ENCODE data around the gene LYSET.
A peak's percentile ranks its signal among the peaks of the same experiment; 100 is the strongest.
"Not testable (repeated sequence)": the region's sequence is repeated elsewhere in the genome, so short reads cannot be mapped to it uniquely, and the experiment has no call there.

Gene LYSET

DNA sequence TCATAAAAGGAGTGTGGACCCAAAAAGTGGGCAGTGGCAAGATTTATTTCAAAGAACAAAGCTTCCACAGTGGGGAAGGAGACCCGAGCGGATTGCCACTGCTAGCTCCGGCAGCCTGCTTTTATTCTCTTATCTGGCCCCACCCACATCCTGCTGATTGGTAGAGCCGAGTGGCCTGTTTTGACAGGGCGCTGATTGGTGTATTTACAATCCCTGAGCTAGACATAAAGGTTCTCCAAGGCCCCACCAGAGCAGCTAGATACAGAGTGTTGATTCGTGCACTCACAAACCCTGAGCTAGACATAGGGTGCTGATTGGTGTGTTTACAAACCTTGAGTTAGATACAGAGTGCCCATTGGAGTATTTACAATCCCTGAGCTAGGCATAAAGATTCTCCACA, 15.5 kb upstream of the LYSET start:
- not testable (repeated sequence) for DNase-seq (ENCODE audit: low spot score)

DNA sequence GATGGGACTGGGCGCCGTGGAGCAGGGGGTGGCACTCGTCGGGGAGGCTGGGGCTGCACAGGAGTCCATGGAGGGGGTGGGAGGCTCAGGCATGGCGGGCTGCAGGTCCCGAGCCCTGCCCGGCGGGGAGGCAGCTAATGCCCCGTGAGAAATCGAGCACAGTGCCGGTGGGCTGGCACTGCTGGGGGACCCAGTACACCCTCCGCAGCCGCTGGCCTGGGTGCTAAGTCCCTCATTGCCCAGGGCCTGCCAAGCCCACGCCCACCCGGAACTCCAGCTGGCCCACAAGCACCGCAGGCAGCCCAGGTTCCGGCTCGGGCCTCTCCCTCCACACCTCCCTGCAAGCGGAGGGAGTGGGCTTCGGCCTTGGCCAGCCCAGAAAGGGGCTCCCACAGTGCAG, 15.0 kb upstream of the LYSET start:
- DNase-seq (ENCODE audit: low spot score) = not testable (repeated sequence)

DNA sequence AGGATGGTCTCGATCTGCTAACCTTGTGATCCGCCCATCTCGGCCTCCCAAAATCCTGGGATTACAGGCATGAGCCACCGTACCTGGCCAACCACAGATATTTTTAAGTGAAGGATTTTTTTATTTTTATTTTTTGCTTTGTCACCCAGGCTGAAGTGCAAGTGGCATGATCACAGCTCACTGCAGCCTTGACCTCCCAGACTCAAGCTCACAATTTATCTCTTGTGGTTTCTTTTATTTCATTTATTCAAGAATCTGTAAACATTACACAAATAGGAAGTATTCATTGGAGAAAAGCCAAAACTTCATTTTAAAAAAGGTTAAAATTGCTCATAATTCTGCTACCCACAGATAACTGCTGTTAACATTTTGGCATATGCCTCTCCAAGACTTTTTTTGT, 13.7 kb upstream of the LYSET start:
- no peak for DNase-seq (ENCODE audit: low spot score)

DNA sequence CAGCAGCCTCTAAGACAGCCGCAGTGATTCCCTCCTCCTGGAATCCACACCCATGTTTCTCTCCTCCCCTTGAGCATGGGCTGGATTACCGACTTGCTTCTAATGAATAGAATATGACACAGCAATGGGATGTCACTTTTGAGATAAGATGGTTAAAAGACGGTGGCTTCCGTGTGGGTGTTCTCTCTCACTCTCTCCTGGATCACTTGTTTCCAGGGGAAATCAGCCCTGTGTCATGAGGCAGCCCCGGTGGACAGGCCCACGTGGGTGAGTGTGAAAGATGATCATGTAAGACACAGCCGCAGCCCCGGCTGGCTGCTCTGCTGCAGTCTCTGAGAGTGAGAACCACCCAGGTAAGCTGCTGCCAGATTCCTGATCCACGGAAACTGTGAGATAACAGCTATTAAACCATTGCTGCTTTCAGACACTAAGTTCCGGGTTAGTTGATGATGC, 11.1 kb upstream of the LYSET start:
- no peak for DNase-seq (ENCODE audit: low spot score)

DNA sequence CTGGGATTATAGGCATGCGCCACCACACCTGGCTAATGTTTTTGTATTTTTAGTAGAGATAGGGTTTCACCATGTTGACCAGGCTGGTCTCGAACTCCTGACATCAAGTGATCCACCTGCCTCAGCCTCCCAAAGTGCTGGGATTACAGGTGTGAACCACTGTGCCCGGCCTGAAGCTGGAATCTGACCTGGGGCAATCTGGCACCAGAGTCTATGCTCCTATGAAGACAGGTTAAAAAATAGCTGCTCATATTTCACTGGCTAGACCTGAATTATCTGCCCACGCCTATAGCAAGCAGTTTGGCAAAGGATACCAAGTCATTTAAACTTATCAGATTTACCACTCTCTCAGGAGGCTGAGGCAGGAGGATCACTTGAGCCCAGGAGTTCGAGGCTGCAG, 10.4 kb upstream of the LYSET start:
- DNase-seq (ENCODE audit: low spot score) = not testable (repeated sequence)

DNA sequence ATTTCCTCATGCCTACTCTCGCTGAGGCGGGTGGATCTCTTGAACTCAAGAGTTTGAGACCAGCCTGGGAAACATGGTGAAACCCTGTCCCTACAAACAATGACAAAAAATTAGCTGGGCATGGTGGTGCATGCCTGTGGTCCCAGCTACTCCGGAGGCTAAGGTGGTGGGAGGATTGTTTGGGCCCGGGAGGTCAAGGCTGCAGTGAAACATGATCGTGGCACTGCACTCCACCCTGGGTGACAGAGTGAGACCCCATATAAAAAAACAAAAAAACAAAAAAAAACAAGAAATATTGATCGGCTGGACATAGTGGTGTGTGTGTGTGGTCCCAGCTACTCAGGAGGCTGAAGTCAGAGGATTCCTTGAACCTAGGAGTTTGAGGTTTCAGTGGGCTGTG, 9.6 kb upstream of the LYSET start:
- DNase-seq (ENCODE audit: low spot score) = no peak

DNA sequence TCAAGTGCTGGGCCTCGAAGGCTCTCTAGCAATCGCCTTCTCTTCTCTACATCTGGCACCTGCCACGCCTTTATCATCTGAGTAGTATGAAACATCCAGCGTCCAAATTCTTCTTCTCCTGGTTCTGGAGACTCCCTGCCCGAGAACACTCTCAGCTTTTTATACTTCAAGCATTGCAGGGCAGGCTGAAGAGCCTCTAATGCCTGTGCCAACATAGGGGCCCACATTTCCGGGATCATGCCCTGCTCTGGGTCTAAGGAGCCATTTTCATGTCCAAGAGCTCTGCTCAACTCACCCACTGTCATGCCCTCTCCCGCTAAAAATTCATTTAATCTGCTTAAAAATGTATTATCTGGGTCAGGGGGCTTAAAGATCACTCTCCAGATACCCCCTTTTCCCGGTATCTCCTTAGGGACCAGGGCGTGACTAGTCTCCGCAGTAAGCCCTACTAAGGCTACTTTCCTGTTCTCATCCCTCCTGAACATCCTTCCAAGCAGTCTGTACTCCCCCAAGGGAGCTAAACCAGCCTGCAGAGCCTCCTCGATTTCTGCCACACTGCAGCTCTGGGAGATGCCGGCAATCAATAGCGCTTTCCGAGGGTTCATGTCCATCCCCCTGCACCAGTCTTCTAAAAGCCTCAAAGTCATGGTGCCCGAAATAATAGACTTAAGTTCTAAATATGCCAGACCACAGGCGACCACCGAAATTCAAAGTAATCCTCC, 1.4 kb upstream of the LYSET start:
- DNase-seq (ENCODE audit: low spot score) = no peak

DNA sequence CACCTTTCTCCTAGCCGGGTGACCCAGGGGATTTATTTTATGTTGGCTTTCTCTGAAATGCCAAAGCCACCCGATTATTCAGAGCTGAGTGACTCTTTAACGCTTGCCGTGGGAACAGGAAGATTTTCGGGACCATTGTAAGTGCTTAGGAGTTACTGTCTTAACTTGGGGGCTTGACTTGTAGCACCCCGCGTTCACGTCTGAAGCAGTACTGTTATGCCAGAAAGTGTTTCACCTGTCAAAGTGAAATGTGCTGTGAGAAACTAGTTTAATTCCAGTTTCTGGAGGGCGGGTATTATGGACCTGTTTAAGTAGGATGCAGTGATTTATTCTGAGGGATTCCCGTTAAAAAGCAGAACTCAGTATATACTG, 218 bp downstream of the LYSET start:
- DNase-seq (ENCODE audit: low spot score) = peak; percentile 48

DNA sequence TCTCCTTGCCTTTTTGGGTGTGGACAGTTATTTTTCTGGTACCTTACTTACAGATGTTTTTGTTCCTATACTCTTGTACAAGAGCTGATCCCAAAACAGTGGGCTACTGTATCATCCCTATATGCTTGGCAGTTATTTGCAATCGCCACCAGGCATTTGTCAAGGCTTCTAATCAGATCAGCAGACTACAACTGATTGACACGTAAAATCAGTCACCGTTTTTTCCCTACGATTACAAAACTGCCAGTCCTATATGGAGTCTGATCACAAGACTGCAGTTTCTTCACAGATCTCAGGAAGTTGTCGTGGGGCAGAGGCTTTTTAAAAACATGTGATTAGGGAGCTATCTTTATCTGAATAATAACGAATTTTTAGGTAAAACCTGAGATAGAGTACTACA, 1.3 kb downstream of the LYSET start:
- DNase-seq (ENCODE audit: low spot score) = no peak

DNA sequence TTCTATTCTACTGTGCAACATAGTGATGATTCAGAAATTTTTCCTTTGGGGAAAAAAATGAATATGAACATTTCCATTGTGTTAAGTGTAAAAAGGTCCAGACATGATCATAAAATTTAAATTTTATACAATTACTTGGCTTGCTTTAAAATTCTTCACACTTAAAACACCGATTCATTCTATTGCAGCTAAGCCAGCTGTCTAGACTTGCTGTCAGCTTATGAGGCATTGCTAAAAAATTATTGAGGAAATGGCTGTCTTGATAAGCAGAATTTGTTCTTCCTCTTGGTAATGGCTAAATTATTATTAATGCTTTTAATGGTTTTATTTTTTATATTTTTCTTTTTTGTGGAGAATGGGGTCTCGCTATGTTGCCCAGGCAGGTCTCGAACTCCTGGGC, 1.8 kb downstream of the LYSET start:
- DNase-seq (ENCODE audit: low spot score) = no peak

DNA sequence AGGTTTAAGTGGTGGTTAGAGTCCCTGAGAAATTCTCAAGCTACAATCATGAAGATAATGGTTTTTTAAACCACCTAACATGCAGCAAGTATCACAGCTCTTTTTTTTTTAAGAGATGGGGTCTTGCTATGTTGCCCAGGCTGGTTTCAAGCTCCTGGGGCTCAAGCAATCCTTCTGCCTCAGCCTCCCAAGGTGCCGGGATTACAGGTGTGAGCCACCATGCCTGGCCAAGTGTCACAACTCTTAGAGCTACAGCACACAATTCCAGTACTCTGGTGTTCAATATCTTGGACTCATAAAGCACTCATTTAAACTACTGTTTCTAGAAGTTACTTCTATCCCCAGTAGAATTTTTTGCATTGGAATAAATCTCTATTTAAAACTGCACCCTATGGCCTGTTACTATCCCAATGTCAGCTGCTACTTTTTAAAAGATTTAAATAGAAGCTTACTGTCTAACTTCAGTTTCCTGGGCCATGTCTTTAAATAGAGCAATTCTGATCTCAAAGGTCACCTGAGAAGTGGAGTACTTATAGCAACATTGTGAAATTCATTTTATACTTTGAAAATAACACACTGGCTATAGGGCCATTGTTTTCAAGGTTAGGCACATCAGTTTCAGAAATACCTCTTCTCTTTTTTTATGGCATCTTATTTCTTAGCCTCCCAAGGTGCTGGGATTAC, 10.3 kb downstream of the LYSET start:
- DNase-seq (ENCODE audit: low spot score) = no peak

DNA sequence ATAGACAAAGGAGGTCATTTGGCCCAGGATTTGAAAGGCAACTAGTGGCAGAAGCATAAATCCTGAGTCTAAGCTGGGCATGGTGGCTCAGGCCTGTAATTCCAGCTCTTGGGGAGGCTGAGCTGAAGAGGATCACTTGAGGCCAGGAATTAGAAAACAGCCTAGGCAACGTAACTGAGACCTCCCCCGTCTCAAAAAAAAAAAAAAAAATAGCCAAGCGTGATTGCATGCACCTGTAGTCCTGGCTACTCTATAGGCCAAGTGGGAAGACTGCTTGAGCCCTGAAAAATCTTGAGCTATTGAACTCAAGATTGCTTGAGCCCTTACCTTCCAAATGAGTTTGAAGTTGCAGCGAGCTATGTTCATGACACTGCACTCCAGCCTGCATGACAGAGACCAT, 13.9 kb downstream of the LYSET start:
- no peak for DNase-seq (ENCODE audit: low spot score)

DNA sequence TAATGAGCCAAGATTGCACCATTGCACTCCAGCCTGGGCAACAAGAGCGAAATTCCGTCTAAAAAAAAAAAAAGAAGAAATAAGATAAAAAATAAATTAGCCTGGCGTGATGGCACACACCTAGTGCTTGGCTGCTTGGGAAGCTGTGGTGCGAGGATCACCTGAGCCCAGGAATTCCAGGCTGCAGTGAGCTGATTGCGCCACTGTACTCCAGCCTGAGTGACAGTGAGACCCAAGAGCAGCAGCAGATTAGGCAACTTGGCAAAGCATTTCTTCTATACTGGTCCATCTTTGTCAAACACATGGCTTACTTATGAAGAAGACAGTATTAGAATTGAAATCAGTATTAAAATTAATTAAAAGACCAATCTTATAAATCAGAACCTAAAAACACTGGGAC, 15.4 kb downstream of the LYSET start:
- DNase-seq (ENCODE audit: low spot score) = no peak

DNA sequence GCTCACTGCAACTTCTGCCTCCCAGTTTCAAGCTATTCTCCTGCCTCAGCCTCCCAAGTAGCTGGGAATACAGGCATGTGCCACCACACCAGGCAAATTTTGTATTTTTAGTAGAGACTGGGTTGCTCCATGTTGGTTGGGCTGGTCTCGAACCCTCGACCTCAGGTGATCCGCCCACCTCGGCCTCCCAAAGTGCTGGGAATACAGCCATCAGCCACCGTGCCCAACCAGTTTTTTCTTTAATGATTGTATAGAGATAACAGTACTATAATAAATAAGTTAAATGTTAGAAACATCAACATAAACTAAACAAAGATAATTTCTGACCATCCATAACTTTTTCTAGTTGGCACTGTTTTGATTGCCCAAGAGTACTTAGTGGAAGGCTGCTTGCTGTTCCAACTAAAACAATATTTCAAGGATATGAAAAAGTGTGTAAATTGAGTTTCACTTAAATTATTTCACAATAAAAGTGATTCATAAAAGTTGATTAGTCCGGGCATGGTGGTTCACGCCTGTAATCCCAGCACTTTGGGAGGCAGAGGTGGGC, 16.1 kb downstream of the LYSET start:
- DNase-seq (ENCODE audit: low spot score) = no peak

DNA sequence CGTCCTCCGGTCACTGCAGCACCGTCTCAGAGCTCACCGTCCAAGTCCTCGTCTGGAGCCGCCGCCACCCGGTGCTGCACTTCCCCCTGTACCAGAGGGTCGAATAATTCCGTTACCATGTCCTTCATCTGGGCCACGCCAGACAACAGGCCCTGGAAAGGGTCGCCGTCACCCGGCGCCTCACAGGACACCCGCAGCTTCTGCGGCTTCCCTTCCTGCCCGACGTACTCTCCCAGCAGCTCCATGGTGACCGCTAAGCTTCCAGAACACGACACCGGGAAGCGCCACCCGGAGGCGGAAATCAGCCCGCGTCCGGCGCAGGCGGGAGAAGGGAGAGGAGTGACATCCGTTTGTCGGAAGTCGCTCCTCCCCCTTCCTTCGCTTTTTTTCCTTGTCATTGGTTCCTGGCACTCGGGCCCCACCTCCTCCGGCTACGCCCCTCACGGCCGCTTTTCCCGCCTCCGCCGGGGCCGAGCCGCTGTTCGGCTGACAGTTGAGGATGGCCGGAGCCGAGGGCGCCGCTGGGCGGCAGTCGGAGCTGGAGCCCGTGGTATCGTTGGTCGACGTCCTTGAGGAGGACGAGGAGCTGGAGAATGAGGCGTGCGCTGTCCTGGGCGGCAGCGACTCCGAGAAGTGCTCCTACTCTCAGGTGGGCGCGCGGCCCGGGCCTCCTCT, 21.8 kb downstream of the LYSET start, which contains the start of the genes GON7 and UBR7:
TSS of gene GON7 (minus strand) at position 273 of the 675 bp plus-strand sequence. CDS start at position 245, 28 bp downstream.
TSS of gene UBR7 (plus strand) at position 464 of the 675 bp plus-strand sequence. CDS start at position 500, 36 bp downstream.
- DNase-seq (ENCODE audit: low spot score) = peak; percentile 98

DNA sequence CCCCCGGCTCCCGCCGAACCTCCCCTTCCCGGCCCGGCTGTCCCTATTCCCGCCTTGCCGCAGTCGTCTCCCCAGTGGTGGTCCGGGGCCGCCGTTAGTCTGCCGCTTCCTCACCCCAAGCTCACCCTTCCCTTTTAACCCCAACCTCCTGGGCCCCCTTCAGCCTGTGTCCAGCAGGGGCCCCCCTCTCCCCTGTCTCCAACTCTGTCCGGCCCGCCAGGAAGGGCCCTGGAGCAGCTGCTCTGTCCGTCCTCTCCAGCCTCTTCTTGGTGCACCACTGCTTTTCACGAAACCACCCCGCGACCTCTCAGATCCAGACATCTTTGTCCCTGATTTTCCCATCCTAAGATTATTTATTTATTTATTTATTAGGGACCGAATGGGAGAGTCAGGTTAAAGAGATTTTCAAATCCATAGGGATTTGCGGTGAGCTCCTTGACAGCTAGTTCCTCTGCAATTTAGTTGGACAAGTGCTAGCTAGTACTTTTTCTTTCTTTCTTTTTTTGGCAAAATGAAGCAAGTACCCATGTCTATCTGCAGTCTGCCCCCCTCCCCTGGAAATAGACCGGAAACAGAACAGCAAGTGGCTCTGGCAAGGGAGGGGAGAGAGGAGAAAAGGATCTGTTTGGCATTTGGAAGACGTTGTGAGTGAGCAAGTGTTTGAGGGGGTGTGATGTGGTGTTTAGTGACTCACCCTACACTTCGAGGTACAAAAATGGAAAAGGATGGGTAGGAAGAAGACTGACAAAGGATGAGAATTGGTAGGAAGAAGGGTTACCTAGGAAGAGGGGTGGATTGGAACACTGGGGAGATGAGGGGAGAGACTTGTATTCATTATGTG, 22.6 kb downstream of the LYSET start:
- peak; percentile 50 for DNase-seq (ENCODE audit: low spot score)

DNA sequence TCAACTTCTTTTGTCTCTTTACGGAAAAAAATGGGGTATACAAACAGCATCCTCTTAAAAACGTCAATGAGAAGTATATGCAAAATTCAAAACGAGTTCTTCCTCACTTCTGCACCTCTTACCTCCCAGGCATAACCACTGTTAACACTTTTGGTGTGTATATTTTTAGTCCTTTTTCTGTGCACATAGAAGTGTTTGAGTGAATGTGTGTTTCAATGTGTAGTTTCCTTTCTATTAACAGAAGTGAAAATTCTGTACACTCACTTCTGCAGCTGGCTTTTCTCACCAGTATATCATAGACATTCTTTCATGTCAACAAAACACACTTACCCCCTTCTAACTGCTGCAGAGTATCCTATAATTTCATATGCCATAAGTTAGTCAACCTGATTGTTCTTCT, 27.3 kb downstream of the LYSET start:
- DNase-seq (ENCODE audit: low spot score) = no peak

DNA sequence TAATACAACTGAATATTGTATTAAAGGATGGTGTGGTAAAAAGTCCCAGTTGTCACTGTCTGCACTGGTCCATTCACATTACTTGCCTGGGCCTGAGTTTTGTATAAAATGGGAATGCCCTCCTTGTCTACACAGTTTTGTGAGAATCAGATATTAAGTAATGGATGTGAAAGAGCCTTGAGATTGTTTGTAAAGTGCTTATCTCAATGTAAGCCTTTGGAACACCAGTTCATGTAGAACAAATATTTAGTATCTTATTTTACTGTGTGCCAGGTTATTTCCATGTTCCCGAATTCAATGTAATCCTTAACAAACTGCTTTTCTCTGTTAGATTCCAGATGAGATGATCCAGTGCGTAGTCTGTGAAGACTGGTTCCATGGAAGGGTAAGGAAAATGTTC, 29.5 kb downstream of the LYSET start:
- no peak for DNase-seq (ENCODE audit: low spot score)

DNA sequence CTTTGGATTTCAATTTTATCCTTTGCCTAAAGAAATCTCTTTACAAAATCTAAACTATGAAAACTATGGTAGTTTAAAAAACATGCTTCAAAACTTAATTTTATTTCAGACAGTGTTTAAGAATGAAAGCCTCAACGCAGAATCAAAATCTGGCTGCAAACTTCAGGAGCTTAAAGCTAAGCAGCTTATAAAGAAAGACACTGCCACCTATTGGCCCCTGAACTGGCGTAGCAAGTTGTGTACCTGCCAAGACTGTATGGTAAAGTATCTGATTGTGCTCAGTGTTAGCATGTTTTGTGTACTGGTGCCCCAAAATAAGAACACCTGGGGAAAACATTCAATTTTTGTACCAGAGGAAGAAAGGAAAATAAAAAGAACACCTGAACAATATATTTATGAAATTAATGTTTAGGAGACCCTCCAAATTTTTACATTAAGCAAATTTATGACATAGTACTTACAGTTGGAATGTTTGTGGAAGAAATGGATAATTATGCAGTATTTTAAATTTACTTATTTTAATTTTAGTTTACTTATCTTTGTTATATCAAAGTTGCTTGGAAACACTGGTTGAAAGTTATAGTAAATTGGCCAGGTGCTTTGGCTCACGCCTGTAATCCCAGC, 34.1 kb downstream of the LYSET start:
- DNase-seq (ENCODE audit: low spot score) = peak; percentile 59

DNA sequence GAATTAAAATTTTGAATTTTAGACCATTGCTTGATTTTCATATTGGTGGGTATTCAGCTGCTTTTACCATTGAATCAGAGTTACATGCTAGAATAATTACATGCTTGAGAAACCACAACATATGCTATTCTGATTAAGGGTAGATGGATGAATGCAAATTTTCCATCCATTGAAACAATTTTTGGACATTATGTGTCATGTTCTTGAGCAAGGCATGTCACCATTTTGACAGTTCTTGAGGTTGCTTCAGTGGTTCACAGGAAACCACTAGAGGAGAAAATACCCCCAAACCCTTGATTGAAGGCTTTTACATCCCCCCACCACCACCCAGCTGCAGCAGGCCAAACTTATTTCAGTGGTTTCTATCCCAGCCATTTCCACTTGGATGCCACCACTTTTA, 35.4 kb downstream of the LYSET start:
- no peak for DNase-seq (ENCODE audit: low spot score)

DNA sequence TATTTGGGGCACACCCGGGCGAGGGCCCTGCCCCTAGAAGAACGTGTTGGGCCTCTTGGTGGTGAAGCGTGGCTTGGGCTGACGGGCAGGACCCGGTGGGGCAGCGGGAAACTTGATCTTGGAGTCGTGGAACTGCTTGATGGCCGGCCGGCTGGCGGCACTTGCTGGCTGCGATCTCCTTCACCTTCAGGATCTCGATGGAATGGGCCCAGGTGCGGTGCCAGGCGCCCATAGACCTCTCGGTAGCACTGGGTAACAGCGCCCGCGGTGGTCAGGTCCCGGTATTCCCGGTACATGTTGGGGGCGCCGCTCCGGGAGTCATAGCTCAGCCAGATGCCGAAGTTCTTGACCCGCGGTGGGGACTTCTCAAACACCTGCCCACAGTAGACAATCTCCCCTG, 38.4 kb downstream of the LYSET start:
- no peak for DNase-seq (ENCODE audit: low spot score)

All from pons (tissue), 1 donor.